ENCODE results near the gene THADA.

The THADA gene

DNA sequence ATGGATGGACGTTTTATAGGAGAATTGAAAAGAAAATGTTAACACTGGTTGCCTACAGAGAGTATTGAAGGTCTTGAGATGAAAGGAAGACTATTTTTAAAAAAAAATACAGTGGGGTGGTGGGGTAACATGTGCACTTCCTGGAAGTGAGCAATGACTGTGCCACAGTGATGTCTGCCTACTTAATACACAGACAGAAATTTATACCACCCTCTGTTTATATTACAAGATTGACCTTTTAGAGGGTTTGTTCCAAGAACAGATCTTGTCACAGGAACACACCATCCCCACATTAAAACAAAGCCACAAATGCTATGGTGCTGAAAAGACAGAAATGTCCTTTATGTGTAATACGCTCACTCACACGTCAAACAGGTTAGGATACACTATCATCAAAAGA is 87.6 kb downstream of the THADA start:
- H3K4me2 ChIP-seq (ENCODE audit: insufficient read depth, low read length): no peak overlapping the region
- TF ChIP-seq EZH2 (IDR thresholded peaks at IDR 0.05; ENCODE audit: borderline replicate concordance, low read depth, low read length, severe bottlenecking): no peak
- TF ChIP-seq, protein P1, sequence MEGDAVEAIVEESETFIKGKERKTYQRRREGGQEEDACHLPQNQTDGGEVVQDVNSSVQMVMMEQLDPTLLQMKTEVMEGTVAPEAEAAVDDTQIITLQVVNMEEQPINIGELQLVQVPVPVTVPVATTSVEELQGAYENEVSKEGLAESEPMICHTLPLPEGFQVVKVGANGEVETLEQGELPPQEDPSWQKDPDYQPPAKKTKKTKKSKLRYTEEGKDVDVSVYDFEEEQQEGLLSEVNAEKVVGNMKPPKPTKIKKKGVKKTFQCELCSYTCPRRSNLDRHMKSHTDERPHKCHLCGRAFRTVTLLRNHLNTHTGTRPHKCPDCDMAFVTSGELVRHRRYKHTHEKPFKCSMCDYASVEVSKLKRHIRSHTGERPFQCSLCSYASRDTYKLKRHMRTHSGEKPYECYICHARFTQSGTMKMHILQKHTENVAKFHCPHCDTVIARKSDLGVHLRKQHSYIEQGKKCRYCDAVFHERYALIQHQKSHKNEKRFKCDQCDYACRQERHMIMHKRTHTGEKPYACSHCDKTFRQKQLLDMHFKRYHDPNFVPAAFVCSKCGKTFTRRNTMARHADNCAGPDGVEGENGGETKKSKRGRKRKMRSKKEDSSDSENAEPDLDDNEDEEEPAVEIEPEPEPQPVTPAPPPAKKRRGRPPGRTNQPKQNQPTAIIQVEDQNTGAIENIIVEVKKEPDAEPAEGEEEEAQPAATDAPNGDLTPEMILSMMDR (IDR thresholded peaks at IDR 0.05; ENCODE audit: borderline replicate concordance, extremely low read depth, low read length, poor library complexity, severe bottlenecking): no peak
- H3K27ac ChIP-seq (ENCODE audit: low read length): no peak overlapping the region
- ATAC-seq (ENCODE audit: insufficient read depth, low read depth): 0 out of 3 replicates have a peak, but pooled peaks have one; percentile 19
- no peaks in the 10 kb centered on the region for H4K20me1 ChIP-seq (ENCODE audit: insufficient read depth, low read length)
- DNase-seq: no peak
- H3K9me3 ChIP-seq (ENCODE audit: insufficient read depth, low read length, severe bottlenecking): no peaks in the 10 kb centered on the region
- H3K4me1 ChIP-seq (ENCODE audit: insufficient read depth, low read length): no peaks in the 10 kb centered on the region
- H3K4me3 ChIP-seq (ENCODE audit: low read depth in 1 of 2, low read length in 2 of 2): no peak overlapping the region
- no peaks in the 10 kb centered on the region for H3K27me3 ChIP-seq (ENCODE audit: insufficient read depth, low read length, poor library complexity)
- no peak overlapping the region for H2AFZ ChIP-seq (ENCODE audit: low read depth, low read length)
- peaks cover 41% of the 10 kb centered on the region; the same call in 1 of the 2 replicates for H3K36me3 ChIP-seq (ENCODE audit: insufficient read depth, low read length)
- H3K79me2 ChIP-seq (ENCODE audit: insufficient read depth, low read length): no peaks in the 10 kb centered on the region
- no peak overlapping the region for H3K9ac ChIP-seq (ENCODE audit: low read depth, low read length)

DNA sequence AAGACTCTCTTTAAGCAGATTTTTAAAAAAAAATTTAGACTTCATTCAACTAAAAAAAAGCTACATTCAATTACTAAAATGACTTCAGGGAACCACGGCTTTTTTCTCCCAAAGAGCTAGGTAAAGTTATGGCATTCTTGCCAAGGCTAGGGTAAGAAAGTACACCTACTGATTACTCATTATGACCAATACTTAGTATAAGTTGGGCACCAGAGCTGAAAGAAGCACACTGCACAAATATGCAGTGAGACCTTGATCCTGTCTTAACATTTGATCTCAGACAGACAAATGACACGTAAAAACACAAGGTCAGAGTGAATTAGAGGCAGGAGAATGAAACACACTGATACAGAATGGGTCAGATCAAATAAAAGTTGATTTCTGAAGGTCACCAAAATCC is 88.7 kb downstream of the THADA start:
- no peak for DNase-seq
- no peak for ATAC-seq (ENCODE audit: insufficient read depth, low read depth)
- Histone ChIP-seq H3K4me3 (ENCODE audit: low read depth in 1 of 2, low read length in 2 of 2) (no peak overlapping the region; a peak in 1 of 4 replicates), H3K27me3 (ENCODE audit: insufficient read depth, low read length, poor library complexity) (no peaks in the 10 kb centered on the region), H2AFZ (ENCODE audit: low read depth, low read length) (no peak overlapping the region), H3K4me2 (ENCODE audit: insufficient read depth, low read length) (no peak overlapping the region), H3K9ac (ENCODE audit: low read depth, low read length) (no peak overlapping the region), H3K9me3 (ENCODE audit: insufficient read depth, low read length, severe bottlenecking) (no peaks in the 10 kb centered on the region), H4K20me1 (ENCODE audit: insufficient read depth, low read length) (no peaks in the 10 kb centered on the region), H3K36me3 (ENCODE audit: insufficient read depth, low read length) (peaks cover 38% of the 10 kb centered on the region; the same call in 1 of the 2 replicates), H3K79me2 (ENCODE audit: insufficient read depth, low read length) (no peaks in the 10 kb centered on the region), H3K27ac (ENCODE audit: low read length) (no peak overlapping the region), H3K4me1 (ENCODE audit: insufficient read depth, low read length) (no peaks in the 10 kb centered on the region)
- TF ChIP-seq, protein P1 (IDR thresholded peaks at IDR 0.05; ENCODE audit: borderline replicate concordance, extremely low read depth, low read length, poor library complexity, severe bottlenecking): no peak
- TF ChIP-seq EZH2 (IDR thresholded peaks at IDR 0.05; ENCODE audit: borderline replicate concordance, low read depth, low read length, severe bottlenecking): no peak

DNA sequence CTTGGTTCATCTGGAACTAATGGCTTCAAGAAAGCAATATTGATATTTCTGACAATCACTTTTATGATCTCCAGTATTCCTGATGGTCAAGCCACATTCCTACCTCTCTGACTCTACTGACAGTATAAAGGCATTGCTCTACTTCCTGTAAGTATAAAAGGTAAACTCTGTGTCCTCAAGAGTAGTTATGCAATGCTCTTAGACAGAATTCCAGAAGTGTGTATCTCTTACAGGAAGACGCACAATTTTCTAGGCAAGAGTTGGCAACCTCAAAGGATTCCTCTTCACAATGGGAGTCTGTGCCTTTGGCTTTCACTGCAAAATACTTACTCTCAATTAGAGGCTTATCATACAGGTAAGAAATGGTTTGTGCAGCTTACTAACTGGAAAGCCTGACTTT is 100.1 kb downstream of the THADA start:
- H3K27me3 ChIP-seq (ENCODE audit: insufficient read depth, low read length, poor library complexity): no peaks in the 10 kb centered on the region
- H3K4me2 ChIP-seq (ENCODE audit: insufficient read depth, low read length): no peak overlapping the region
- peaks cover 22% of the 10 kb centered on the region; the same call in 1 of the 2 replicates for H3K36me3 ChIP-seq (ENCODE audit: insufficient read depth, low read length)
- H3K9me3 ChIP-seq (ENCODE audit: insufficient read depth, low read length, severe bottlenecking): no peaks in the 10 kb centered on the region
- no peaks in the 10 kb centered on the region for H4K20me1 ChIP-seq (ENCODE audit: insufficient read depth, low read length)
- no peak overlapping the region for H3K4me3 ChIP-seq (ENCODE audit: low read depth in 1 of 2, low read length in 2 of 2)
- no peaks in the 10 kb centered on the region for H3K79me2 ChIP-seq (ENCODE audit: insufficient read depth, low read length)
- no peak overlapping the region for H3K27ac ChIP-seq (ENCODE audit: low read length)
- DNase-seq (no peak), ATAC-seq (ENCODE audit: insufficient read depth, low read depth) (no peak)
- no peak overlapping the region for H2AFZ ChIP-seq (ENCODE audit: low read depth, low read length)
- H3K4me1 ChIP-seq (ENCODE audit: insufficient read depth, low read length): no peaks in the 10 kb centered on the region
- H3K9ac ChIP-seq (ENCODE audit: low read depth, low read length): no peak overlapping the region
- TF ChIP-seq, protein P1 (IDR thresholded peaks at IDR 0.05; ENCODE audit: borderline replicate concordance, extremely low read depth, low read length, poor library complexity, severe bottlenecking): no peak
- no peak for TF ChIP-seq EZH2 (IDR thresholded peaks at IDR 0.05; ENCODE audit: borderline replicate concordance, low read depth, low read length, severe bottlenecking)

DNA sequence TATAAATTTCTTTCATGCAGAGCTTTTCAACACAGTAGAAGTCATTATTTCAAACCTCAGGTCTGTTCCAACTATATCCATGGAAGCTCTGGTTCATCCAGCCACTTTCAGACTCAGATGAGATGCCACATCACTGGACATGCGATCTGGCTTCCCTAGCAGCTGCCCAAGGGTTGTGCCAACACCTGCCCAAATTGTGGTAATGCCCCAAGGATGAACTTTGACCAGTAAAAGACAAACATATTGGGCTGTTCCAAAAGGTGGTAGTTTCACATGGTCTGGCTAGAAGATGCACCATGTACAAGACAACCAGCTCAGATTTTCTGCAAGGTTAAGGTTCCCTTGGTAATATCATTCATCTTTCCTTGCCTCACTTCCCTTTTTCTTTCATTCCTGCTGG is 101.9 kb downstream of the THADA start:
- Histone ChIP-seq H3K27me3 (ENCODE audit: insufficient read depth, low read length, poor library complexity) (no peaks in the 10 kb centered on the region), H3K9me3 (ENCODE audit: insufficient read depth, low read length, severe bottlenecking) (no peaks in the 10 kb centered on the region), H3K27ac (ENCODE audit: low read length) (no peak overlapping the region), H3K4me1 (ENCODE audit: insufficient read depth, low read length) (no peaks in the 10 kb centered on the region), H3K36me3 (ENCODE audit: insufficient read depth, low read length) (peaks cover 21% of the 10 kb centered on the region; the same call in 1 of the 2 replicates), H3K79me2 (ENCODE audit: insufficient read depth, low read length) (no peaks in the 10 kb centered on the region), H4K20me1 (ENCODE audit: insufficient read depth, low read length) (no peaks in the 10 kb centered on the region), H3K4me3 (ENCODE audit: low read depth in 1 of 2, low read length in 2 of 2) (no peak overlapping the region), H3K9ac (ENCODE audit: low read depth, low read length) (no peak overlapping the region), H2AFZ (ENCODE audit: low read depth, low read length) (no peak overlapping the region), H3K4me2 (ENCODE audit: insufficient read depth, low read length) (no peak overlapping the region)
- ATAC-seq (ENCODE audit: insufficient read depth, low read depth) (no peak), DNase-seq (no peak)
- TF ChIP-seq EZH2 (IDR thresholded peaks at IDR 0.05; ENCODE audit: borderline replicate concordance, low read depth, low read length, severe bottlenecking): no peak
- TF ChIP-seq, protein P1 (IDR thresholded peaks at IDR 0.05; ENCODE audit: borderline replicate concordance, extremely low read depth, low read length, poor library complexity, severe bottlenecking): no peak
